Mucosa of rectum (tissue), 2 donors: ENCODE measurements around the gene MRPS11.
"Not testable (repeated sequence)": the region's sequence is repeated elsewhere in the genome, so short reads cannot be mapped to it uniquely, and the experiment has no call there.

Experiments
- H3K27ac ChIP-seq, 2 donors: one replicate each; pipeline ENCODE4 v1.7.0; 2013; ENCODE audit warnings: inconsistent platforms in 2 of 2, low read depth in 2 of 2, low read length in 2 of 2
- H3K27me3 ChIP-seq, 2 donors: one replicate each; pipeline ENCODE4 v1.7.0; 2013; ENCODE audit warnings: low read length in 2 of 2; ENCODE audit not compliant: control insufficient read depth in 2 of 2, insufficient read depth in 2 of 2
- H3K36me3 ChIP-seq, 2 donors: one replicate each; pipeline ENCODE4 v1.7.0; 2013; ENCODE audit warnings: low read length in 2 of 2; ENCODE audit not compliant: control insufficient read depth in 2 of 2, insufficient read depth in 2 of 2
- H3K4me1 ChIP-seq, 2 donors: one replicate each; pipeline ENCODE4 v1.7.0; 2013; ENCODE audit warnings: low read length in 2 of 2, mild to moderate bottlenecking in 1 of 2; ENCODE audit not compliant: control insufficient read depth in 2 of 2, insufficient read depth in 2 of 2
- H3K4me3 ChIP-seq, 2 donors: one replicate each; pipeline ENCODE4 v1.7.0; 2013; ENCODE audit warnings: low read length in 2 of 2
- H3K9ac ChIP-seq, 2 donors: one replicate each; pipeline ENCODE4 v1.7.0; 2013; ENCODE audit warnings: low read length in 2 of 2, low read depth in 1 of 2, mild to moderate bottlenecking in 1 of 2
- H3K9me3 ChIP-seq, 2 donors: one replicate each; pipeline ENCODE4 v1.7.0; 2013; ENCODE audit warnings: low read length in 2 of 2; ENCODE audit not compliant: control insufficient read depth in 2 of 2
- donor health status: healthy.
- donor health status: Normal muscosa, but diverticular disease.

Gene MRPS11

DNA sequence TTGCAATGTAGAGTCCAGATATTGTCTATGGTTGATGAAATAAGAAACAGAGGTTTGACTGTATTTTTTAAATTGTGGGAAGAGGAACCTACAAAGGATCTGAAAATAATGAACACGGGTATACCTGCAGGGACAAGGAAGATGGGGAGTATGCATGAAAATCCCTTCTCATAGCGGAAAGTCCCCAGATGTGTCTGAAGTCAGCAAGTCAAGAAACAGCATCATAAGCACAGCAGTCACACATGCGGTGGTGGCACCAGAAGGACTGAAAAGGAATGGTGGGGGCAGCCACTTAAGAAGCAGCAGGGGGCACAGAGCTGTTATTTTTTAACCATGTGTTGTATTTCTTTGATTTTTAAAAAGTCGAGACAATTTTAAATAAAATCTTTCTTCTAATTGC, 4.7 kb downstream of the MRPS11 start:
- Histone ChIP-seq H3K4me1 (peaks cover 6 to 11% of the 10 kb centered on the region in 2 donors), H3K9me3 (no peaks in the 10 kb centered on the region), H3K4me3 (no peak overlapping the region), H3K9ac (no peak overlapping the region), H3K27ac (no peak overlapping the region), H3K27me3 (no peaks in the 10 kb centered on the region), H3K36me3 (peaks cover 24 to 38% of the 10 kb centered on the region in 2 donors)

DNA sequence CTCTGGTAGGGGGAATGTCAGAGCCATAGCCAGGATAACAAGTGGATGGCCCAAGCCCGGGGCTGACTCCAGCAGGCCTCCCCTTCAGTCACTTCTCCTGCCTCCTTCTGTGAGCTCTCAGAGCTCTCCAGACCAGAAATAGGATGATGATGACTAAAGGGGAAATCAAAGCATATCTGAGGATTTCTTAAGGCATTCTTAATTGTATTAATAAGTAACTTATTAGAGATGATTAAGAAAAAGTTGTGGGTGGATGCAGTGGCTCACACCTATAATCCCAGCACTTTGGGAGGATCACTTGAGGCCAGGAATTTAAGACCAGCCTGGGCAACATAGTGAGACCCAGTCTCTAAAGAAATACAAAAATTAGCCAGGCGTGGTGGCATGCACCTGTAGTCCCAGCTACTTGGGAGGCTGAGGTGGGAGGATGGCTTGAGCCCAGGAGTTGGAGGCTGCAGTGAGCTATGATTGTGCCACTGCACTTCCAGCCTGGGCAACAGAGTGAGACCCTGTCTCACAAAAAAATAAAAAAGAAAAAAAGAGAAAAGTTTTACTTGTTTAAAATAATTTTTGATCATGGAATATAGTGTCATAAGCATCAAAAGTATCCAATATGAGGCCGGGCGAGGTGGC, 6.3 kb downstream of the MRPS11 start:
- not testable (repeated sequence) for H3K4me3 ChIP-seq, H3K27me3 ChIP-seq, H3K9me3 ChIP-seq, H3K27ac ChIP-seq, H3K9ac ChIP-seq, H3K4me1 ChIP-seq
- H3K36me3 ChIP-seq, result peaks cover 34 to 50% of the 10 kb centered on the region in 2 donors

GRCh38 chr15:88476635-88477060, 9.1 kb downstream of the MRPS11 start:
- H3K36me3 ChIP-seq, result peaks cover 39 to 64% of the 10 kb centered on the region in 2 donors
- no peaks in the 10 kb centered on the region for H3K27me3 ChIP-seq
- H3K9me3 ChIP-seq, result no peaks in the 10 kb centered on the region
- H3K9ac ChIP-seq, result no peak overlapping the region
- no peaks in the 10 kb centered on the region for H3K4me1 ChIP-seq
- H3K4me3 ChIP-seq, result no peak overlapping the region
- H3K27ac ChIP-seq, result no peak overlapping the region

DNA sequence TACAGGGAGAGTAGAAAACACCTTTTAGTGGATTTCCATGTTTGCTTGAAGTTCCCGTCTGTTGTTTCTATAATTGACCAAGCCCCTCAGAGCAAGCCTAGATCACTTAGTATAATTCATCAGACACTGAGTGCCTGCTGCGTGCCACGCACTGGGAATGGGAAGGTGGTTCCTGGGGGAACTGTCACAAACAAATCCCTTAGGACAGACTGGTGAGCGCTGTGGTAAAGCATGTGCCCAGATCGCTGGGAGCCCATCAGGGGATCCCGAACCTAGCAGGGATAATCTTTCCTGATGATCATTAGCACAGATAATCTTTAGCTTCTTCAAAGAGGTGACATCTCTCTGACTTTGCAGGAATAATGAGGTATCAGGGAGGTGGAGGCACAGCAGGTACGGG, 9.6 kb downstream of the MRPS11 start:
- H3K4me3 ChIP-seq, result no peak overlapping the region

DNA sequence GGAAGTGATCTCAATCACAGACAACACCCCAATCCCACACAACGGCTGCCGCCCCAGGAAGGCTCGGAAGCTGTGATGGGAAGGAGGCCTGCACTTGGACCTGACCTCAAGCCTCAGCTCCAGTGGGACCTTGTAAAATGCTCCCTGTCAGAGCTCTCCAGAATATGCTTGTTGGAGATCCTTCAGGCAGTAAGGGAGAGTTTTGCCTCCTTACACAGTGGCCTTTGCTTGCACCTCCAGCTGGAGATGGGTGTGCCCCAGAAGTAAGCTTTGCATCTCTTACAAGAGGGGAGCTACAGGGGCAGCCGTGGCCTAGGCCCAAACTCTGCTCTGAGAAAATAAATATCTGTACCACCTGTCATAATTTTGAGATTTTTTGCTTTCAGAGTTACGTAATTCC, 10.4 kb downstream of the MRPS11 start:
- Histone ChIP-seq H3K27me3 (no peaks in the 10 kb centered on the region), H3K4me3 (no peak overlapping the region), H3K9ac (no peak overlapping the region), H3K4me1 (no peaks in the 10 kb centered on the region), H3K9me3 (no peaks in the 10 kb centered on the region), H3K27ac (no peak overlapping the region), H3K36me3 (peaks cover 31 to 56% of the 10 kb centered on the region in 2 donors)

More for the DNA sequence above, 9.6 kb downstream of the MRPS11 start:
- Histone ChIP-seq H3K27ac (no peak overlapping the region), H3K9ac (no peak overlapping the region), H3K27me3 (no peaks in the 10 kb centered on the region), H3K4me1 (no peaks in the 10 kb centered on the region), H3K9me3 (no peaks in the 10 kb centered on the region), H3K36me3 (peaks cover 38 to 63% of the 10 kb centered on the region in 2 donors)

DNA sequence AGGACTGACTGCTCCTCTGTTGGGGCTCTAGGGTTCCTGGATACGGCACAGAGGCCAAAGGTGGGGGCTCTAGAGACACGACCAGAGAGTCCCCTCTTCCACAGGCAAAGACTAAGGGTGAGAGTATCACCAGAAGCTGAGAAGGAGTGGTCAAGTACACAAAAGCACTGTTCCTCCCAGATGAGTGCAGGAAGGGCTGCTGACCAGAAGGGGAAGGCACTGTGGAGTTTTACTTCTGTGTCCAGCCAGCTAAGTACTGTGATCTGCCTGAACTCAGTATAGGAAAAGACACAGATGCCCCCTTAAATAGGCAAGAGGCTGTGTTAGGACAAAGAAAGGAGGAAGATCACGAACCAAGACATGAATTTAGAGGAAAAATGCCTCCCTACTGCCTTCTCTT, 11.7 kb downstream of the MRPS11 start:
- Histone ChIP-seq H3K4me1 (no peaks in the 10 kb centered on the region), H3K27me3 (no peaks in the 10 kb centered on the region), H3K9ac (no peak overlapping the region), H3K36me3 (peaks cover 28 to 48% of the 10 kb centered on the region in 2 donors), H3K27ac (no peak overlapping the region), H3K4me3 (no peak overlapping the region), H3K9me3 (no peaks in the 10 kb centered on the region)

GRCh38 chr15:88480981-88481380, 13.5 kb downstream of the MRPS11 start:
- Histone ChIP-seq H3K36me3 (peaks cover 23 to 37% of the 10 kb centered on the region in 2 donors), H3K9ac (no peak overlapping the region)

GRCh38 chr15:88482263-88482662, 14.8 kb downstream of the MRPS11 start:
- Histone ChIP-seq H3K4me3 (no peak overlapping the region), H3K36me3 (peaks cover 15 to 26% of the 10 kb centered on the region in 2 donors), H3K9me3 (no peaks in the 10 kb centered on the region), H3K4me1 (no peaks in the 10 kb centered on the region), H3K27ac (no peak overlapping the region), H3K9ac (no peak overlapping the region), H3K27me3 (no peaks in the 10 kb centered on the region)

More at GRCh38 chr15:88480981-88481380, 13.5 kb downstream of the MRPS11 start:
- H3K4me3 ChIP-seq, result no peak overlapping the region
- no peaks in the 10 kb centered on the region for H3K9me3 ChIP-seq
- no peaks in the 10 kb centered on the region for H3K4me1 ChIP-seq
- no peaks in the 10 kb centered on the region for H3K27me3 ChIP-seq
- no peak overlapping the region for H3K27ac ChIP-seq

DNA sequence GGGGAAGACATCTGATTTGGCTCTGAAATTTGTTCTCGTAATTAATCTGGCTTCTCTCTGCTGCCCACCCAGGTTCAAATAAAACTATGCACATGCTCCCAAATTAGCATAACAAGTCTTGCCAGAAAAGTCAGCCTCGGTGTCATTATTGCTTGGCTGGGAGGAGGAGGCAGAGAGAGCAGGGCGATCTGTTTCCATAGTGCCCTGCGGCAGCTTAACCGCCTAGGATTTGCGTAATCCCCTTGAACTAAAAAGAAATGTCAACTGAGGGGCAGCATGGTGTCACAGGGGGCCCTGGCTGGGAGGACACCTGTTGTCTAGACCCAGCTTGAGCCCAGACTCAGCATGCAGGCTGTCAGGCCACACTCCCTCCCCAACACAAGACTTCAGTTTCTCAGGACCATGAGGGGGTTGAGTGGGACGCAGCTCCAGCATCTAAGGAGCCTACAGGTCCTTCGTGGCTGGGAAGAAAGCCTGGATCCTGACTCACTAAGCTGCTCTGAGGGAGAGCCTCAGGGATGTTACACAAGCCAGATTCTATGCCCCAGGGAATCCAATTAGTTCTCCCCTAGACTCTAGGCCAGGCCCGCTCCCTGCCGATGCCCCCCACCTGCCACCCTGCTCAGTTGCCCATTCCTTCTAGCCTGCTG, 17.3 kb downstream of the MRPS11 start:
- Histone ChIP-seq H3K4me1 (no peaks in the 10 kb centered on the region), H3K4me3 (no peak overlapping the region), H3K9me3 (no peaks in the 10 kb centered on the region), H3K27me3 (no peaks in the 10 kb centered on the region), H3K36me3 (peaks cover 0 to 7% of the 10 kb centered on the region in 2 donors), H3K9ac (no peak overlapping the region), H3K27ac (no peak overlapping the region)

GRCh38 chr15:88487178-88487795, 19.8 kb downstream of the MRPS11 start:
- Histone ChIP-seq H3K27ac (no peak overlapping the region), H3K27me3 (no peaks in the 10 kb centered on the region), H3K4me3 (no peak overlapping the region)

More at GRCh38 chr15:88487178-88487795, 19.8 kb downstream of the MRPS11 start:
- no peaks in the 10 kb centered on the region for H3K4me1 ChIP-seq
- no peaks in the 10 kb centered on the region for H3K36me3 ChIP-seq
- no peak overlapping the region for H3K9ac ChIP-seq
- no peaks in the 10 kb centered on the region for H3K9me3 ChIP-seq
